Sigmoid colon (tissue), 4 donors: ENCODE measurements around the gene NEAT1.
A peak's percentile ranks its signal among the peaks of the same experiment; 100 is the strongest.

Source experiments
- CTCF ChIP-seq, 4 experiments: fragments of 450-650 bp in 3 of 4; fragments of 200-600 bp in 1 of 4; IDR thresholded peaks; one replicate each; pipeline ENCODE4 v1.5.1; 2016 to 2019; ENCODE audit warnings: antibody characterized with exemption in 4 of 4, mild to moderate bottlenecking in 3 of 4, moderate library complexity in 2 of 4
- EP300 ChIP-seq, 4 donors: sonication (generic); formaldehyde crosslinking; IDR thresholded peaks; one replicate each; pipeline ENCODE4 v1.6.1; 2017; ENCODE audit warnings: antibody characterized with exemption in 4 of 4
- POLR2A ChIP-seq, 2 donors: fragments of 450-650 bp; IDR thresholded peaks; one replicate each; pipeline ENCODE4 v1.6.1; 2016; ENCODE audit warnings: antibody characterized with exemption in 2 of 2, mild to moderate bottlenecking in 2 of 2, moderate library complexity in 2 of 2
- POLR2AphosphoS5 ChIP-seq, 4 donors: sonication (generic); formaldehyde crosslinking; IDR thresholded peaks; one replicate each; pipeline ENCODE4 v1.6.1; 2017; ENCODE audit warnings: antibody characterized with exemption in 4 of 4

GRCh38 chr11:65419772-65420481 lies 2.7 kb upstream of the NEAT1 start:
- peak; percentile 64 for TF ChIP-seq POLR2A (IDR thresholded peaks at IDR 0.05)
- TF ChIP-seq CTCF (IDR thresholded peaks at IDR 0.05) = no peak
- peak; percentile 48 to 98 (median 83) for TF ChIP-seq EP300 (IDR thresholded peaks at IDR 0.05)
- peak; percentile 83 to 97 (median 88) for TF ChIP-seq POLR2AphosphoS5 (IDR thresholded peaks at IDR 0.05)
